Stimulated activated naive CD4-positive, alpha-beta T cell (primary cell): ENCODE measurements around the gene CEP89.
"Not testable (repeated sequence)": the region's sequence is repeated elsewhere in the genome, so short reads cannot be mapped to it uniquely, and the experiment has no call there.

Experiments
- DNase-seq, 6 experiments: peaks; one replicate each; lab custom pipeline; 2025; lab: John Stamatoyannopoulos, UW

CEP89 gene

GRCh38 chr19:32966750-32967149 lies 5.0 kb downstream of the CEP89 start:
- DNase-seq: no peak

GRCh38 chr19:32945260-32945659 lies 26.5 kb downstream of the CEP89 start:
- DNase-seq: no peak

GRCh38 chr19:32941273-32941672 lies 30.5 kb downstream of the CEP89 start:
- DNase-seq: not testable (repeated sequence)

GRCh38 chr19:32936065-32936464 lies 35.7 kb downstream of the CEP89 start:
- DNase-seq: no peak

GRCh38 chr19:32935629-32936028 lies 36.1 kb downstream of the CEP89 start:
- no peak for DNase-seq

- DNase-seq: no peak
Measured at GRCh38 chr19:32933571-32933970, 38.2 kb downstream of the CEP89 start.

GRCh38 chr19:32930567-32930966 lies 41.2 kb downstream of the CEP89 start:
- DNase-seq: no peak

- no peak for DNase-seq
Measured at GRCh38 chr19:32928806-32929205, 43.0 kb downstream of the CEP89 start.

GRCh38 chr19:32924200-32924599 lies 47.6 kb downstream of the CEP89 start:
- no peak for DNase-seq

- DNase-seq: no peak
Measured at GRCh38 chr19:32921624-32922023, 50.1 kb downstream of the CEP89 start.

- no peak for DNase-seq
Measured at GRCh38 chr19:32919365-32919764, 52.4 kb downstream of the CEP89 start.

- DNase-seq: no peak
Measured at GRCh38 chr19:32917616-32917996, 54.2 kb downstream of the CEP89 start.

- no peak for DNase-seq
Measured at GRCh38 chr19:32916969-32917615, 54.7 kb downstream of the CEP89 start.

- no peak for DNase-seq
Measured at GRCh38 chr19:32914879-32915660, 56.7 kb downstream of the CEP89 start.

- no peak for DNase-seq
Measured at GRCh38 chr19:32911467-32911866, 60.3 kb downstream of the CEP89 start.

GRCh38 chr19:32910874-32911273 lies 60.9 kb downstream of the CEP89 start:
- DNase-seq: no peak

GRCh38 chr19:32910094-32910493 lies 61.7 kb downstream of the CEP89 start:
- no peak for DNase-seq

GRCh38 chr19:32909257-32909656 lies 62.5 kb downstream of the CEP89 start:
- DNase-seq: no peak

- DNase-seq: no peak
Measured at GRCh38 chr19:32908641-32909190, 63.0 kb downstream of the CEP89 start.

GRCh38 chr19:32902448-32902847 lies 69.3 kb downstream of the CEP89 start:
- no peak for DNase-seq

- DNase-seq: no peak
Measured at GRCh38 chr19:32901504-32902161, 70.1 kb downstream of the CEP89 start.

GRCh38 chr19:32896516-32897214 lies 75.1 kb downstream of the CEP89 start:
- no peak for DNase-seq
